D341Med (cell line): ENCODE measurements around the gene ERBB4.

Experiments used
- DNase-seq: peaks from one replicate; pipeline ENCODE4 v3.0.0; 2012; ENCODE audit warnings: low spot score

ERBB4 gene

DNA sequence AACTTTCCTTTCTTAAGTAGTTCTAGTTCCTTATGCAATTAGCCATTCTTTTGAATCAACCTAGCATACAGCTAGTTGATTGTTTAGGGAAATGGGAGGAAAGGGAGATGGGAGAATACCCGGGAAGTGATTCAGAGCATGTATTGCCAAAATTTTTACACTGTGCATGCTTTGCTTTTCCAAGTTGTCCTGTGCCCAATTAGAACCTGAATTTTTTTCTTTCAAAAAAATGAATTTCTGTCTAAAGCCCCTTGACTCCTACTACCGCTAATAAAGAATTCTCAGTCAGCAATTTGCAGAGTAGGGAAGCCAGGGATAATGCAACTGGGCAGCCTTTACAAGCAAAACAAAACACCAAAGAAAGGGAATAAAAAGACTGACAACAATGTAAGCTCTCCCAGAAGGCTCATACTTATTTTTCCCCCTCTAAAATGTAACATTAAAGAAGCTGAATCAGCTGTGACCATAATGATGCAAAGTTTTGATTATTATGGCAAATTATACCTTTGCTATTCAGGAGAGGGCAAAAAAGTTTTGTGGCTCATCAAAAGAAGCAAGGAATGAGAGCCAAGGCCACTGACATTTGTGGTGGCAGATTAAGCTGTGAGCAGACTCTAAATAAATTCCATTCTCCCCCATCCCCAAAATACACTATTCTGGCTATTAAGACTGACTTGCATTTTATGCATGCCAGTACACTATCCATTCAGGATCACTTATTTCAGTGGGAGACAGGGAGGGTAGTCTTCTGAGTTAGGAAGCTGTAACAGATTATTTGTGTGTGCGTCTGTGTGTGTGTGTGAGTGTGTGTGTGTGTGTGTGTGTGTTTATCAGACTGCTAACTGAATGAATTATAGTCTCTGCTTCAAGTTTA is 174.3 kb downstream of the ERBB4 start:
- DNase-seq, result no peak

DNA sequence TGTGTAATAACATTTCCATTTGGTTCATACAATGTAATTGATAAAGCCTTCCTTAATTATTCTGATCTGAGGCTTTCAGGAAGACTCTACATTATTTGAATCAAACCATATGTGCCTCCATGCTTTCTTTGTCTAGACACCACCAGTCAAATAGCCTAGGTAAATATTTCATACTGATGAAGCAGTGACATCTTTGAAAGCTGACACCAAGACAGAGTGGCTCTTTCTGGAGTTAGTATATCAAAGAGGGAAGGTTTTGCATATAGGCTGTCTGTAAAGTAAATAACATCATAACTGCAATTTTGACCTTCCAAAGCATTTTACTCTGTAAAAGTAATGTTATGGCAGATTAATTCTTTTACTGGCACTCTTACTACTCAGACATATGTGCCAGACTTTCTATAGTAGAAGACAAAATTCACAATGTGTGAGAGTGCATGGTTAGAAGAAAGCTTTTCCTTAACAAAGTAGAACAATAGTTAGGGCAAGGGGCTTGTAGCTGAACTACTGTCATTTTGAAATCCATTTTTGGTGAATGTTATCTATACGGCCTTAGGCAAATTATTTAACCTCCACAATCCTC is 177.3 kb downstream of the ERBB4 start:
- DNase-seq, result no peak

DNA sequence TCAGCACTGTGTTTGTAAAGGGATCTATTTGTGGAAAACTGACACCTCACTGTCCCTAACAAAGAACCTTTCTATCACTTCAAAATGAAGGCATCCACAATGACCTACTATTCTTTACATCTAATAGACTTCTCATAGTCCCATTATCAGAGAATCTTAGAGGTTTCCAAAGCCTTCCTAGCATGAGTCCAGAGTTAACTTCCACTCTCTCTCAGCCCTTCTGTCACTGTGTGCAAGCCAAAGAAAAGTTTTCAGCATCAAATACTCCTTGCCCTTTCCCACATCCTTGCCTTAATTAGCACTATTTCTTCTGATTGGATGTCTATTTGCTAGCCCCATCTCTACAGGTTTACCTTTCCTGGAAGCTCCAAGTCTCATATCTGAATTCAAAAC is 178.5 kb downstream of the ERBB4 start:
- DNase-seq, result no peak

DNA sequence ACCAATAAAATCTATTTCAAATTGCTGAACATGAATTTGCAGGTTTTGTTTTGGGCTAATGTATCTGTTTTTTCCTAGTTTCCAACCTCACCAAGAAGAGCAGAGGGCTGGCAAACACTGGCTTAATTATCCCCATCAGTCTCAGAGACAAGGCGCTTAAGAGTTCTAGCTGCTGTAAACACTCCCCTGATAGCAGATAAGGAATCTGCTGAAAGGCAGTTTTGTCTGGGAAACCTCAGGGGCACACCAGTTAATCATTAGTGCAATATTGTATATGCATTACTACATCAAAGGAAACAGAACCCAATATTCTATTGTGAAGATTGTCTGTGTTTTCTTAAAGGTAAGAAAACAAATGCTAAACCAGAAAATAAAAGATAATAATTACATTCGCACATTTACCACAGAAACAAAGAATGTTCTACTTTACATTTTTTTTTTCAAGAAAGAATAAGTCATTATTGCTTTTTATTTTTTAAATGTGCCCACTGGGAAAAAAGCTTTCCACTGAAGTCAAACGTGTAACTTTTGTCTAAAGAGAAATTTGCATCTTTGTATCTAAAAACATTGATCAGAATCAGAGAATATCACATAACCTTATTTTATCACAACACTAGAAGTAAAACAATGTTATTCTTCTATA is 179.1 kb downstream of the ERBB4 start:
- no peak for DNase-seq

DNA sequence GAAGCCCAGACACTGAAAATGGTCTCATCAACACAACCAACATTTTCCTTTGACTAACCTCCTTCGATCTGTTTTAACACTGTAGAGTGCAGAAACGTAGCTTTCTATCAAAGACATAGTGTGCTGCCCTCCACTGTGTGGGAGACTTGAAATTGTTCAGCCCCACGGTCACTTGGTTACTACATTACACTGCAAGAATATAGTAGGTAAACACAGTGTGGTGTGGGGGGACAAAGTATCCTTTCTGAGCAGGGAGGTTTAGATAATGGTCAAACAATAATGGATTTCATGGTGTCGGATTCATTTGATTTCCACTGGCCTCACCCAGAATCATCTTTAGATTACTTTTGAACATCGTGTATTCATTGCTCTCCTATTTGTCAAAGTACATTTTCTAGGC is 181.0 kb downstream of the ERBB4 start:
- no peak for DNase-seq

DNA sequence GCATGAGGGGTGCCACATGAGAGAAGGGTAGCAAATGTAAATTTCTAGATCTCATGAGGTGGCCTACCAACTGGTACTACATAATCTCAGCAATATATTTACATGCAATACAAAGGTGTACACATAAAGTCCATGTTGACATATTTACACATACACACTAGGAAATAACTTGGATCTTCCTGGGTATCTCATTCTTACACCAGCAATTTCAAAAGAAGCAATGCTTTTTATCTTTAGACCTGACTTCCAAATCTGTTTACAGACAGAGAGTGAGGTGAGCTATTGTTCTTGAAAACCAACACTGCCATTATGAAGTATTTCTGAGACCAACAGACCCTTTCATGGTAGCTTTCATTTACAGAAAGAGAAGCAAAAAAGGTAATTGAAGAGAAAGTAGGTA is 184.2 kb downstream of the ERBB4 start:
- DNase-seq, result no peak

DNA sequence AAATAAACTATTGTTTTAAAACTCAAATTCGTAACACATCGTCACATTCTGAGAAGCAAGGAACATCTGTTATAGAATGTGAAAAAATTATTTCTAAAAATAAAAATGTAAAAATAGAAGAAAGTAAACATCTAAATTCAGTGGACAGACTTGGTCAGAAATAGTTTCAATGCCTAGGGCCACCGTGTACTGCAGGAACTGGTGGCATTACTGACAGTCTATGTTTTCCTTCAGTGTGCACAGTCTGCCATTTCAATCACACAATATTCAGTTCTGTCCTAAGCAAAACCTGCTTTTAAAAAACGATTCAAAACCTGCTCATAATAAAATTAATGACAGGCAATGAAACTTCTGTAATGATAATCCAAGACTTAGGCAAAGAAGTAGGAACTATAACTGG is 190.1 kb downstream of the ERBB4 start:
- no peak for DNase-seq

DNA sequence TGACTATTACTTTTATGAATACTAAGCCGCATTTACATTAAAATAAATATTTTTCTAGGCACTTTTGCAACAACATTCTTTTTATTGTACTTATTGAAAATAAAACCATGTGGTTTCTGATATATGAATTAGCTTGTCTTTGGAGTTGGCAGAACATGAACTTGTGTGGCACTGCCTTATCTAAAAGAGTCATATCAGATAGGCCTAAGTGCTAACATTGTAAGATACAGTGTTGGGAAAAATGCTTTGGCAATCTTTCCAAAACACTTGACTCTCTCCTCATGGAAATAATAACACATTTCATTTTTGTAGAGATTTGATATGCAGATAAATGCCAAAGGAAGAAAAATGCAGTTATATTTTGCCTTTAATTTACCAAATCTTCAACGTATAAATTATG is 191.7 kb downstream of the ERBB4 start:
- no peak for DNase-seq

DNA sequence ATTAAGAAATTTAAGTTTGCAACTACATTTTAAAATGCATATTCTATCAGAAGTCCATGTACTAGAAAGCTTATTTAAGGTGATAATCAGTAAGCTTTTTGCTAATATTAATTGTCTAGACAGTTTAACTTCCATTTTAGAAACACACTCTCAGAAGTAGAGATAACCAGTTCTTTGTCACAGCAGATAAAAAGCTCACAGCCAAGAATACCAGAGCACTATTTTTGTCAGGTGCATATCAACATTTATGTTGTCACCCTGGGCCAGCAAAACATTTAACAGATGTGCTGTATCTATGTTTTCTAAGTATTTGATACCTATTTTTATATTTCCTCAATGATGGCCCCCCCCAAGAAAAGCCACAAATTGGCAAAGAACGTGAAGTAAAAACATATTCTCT is 192.6 kb downstream of the ERBB4 start:
- no peak for DNase-seq

DNA sequence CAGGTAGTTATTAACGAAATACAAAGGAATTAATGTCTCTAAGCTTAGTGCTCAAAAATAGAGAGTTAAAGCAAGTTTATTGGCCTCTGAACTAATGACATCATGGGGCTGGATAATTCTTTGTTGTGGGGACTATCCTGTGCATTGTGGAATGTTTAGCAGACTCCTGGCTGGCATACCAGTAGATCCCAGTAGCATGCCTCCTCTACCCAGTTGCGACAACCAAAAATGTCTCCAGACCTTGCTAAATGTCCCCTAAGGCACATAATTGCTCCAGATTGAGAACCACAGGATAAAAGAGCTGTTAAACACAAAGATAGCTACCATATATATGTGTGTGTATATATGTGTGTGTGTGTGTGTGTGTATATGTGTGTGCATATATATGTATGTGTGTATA is 194.5 kb downstream of the ERBB4 start:
- no peak for DNase-seq

DNA sequence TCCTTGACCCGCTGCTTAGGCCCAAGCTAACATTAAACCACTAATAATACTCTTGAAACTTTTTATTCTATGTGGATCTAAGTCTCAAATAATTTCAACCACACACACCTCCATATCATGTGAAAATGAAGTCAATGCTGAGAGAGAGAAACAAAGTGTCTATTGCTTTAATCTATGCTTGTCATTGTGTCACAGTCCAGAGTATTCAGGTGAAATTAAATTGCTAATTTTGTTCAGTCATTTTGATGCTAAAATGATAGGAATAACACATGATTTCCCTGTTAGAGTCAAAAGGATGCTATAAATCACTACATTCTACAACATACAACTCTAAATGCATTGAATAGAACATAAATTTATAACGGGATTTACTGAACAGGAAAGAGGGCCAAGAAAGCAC is 195.4 kb downstream of the ERBB4 start:
- DNase-seq, result no peak

DNA sequence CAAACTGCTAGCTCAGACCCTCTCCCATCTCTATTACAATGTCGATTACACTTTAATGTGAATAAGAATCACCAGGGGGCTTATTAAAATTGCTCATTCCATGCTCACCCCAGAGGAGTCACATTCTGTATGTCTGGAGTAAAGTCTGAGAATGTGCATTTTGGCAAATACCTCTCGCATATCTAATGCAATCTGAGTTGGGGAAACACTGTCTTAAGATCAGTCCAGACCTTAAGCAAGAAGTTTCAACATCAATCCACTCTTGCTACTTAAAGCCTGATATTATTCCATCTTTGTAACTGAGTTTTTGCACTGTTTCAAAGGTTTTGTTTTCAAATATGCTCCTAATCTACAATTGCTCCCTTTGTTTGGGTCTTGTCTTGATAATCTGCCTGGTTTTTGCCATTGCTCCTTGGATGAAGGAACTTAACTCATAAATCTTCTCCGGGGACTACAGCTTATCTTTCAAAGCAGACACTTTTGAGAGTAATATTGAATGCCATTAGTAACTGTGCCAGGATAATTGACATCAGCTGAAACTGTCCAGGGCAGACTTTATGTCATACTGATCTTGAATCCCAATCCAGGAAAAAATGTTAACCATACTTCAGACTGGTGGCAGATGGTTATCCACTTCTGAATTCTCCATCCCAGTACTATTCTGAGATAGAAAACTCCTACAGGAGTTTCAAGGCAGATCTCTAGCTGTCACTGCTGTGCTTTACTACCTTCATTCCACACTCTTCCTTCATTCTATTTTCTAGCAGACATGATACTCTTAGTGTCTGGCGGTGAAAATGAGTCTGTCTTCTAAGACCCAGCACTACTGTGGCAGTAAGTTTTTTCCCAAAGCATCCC is 200.9 kb downstream of the ERBB4 start:
- DNase-seq, result no peak

DNA sequence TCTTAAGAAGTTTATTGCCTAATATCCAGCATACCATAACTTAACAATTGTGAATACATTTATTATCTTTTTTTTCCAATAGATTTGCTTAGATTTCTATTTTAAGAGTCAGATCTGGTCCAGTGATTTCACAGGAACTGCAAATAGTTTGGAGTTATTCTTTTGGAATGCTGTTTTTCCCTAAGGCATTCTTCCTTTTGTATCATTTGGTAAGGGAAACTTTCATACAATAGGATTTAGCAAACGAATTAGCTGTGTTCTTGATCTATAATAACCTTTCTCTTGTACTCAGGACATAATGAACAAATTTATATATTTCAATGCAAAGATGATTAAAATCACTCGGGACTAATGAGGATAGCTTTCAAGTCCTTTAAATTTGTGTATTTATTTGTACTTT is 201.6 kb downstream of the ERBB4 start:
- no peak for DNase-seq

DNA sequence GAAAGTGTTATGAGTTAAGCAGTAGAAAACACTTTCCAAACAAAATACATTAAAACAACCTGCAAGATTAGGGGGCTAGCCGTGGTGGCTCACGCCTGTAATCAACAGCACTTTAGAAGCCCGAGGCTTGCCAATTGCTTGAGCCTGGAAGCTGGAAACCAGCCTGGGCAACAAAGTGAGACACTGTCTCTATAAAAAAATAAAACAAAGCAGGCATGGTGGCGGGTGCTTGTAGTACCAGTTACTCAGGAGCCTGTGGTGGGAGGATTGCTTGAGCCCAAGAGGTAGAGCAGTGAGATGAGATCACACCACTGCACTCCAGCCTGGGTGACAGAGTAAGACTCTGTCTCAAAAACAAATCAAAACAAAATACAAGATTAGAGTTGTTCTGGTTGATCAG is 208.3 kb downstream of the ERBB4 start:
- no peak for DNase-seq

DNA sequence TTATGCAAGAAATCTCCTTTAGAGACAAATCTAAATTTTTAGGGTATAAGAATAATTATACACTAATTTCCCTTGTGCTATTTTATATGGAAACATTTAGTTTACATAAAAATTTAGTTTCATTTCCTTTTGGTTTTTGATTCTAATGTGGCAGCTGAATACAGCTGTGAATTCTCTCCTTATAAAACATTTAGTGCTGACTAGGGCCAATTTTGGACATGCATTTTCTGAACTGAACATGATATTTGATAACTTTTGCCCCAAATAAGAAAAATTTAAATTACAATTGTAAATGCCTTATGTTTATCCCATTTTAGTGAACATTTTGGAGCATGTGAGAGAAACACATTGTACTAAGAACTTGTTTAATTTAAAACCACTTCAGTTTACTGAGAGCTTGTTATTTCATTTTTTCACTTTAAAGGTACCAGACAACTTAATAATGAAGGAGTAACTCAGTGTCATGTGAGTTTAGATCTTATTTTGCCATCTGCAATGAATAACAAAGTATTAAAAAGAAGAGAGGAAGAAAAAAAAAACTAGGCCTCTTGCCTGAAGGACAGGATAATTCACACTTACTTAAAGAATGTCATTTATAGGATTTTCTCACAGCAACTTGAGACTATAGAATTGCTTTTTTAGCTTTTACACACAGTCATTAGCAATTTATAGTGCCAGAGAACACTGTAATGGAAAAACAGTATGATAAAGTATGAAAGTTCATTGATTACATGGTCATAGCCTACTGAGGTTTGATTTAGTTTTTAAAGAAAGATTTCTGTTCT is 209.7 kb downstream of the ERBB4 start:
- no peak for DNase-seq

DNA sequence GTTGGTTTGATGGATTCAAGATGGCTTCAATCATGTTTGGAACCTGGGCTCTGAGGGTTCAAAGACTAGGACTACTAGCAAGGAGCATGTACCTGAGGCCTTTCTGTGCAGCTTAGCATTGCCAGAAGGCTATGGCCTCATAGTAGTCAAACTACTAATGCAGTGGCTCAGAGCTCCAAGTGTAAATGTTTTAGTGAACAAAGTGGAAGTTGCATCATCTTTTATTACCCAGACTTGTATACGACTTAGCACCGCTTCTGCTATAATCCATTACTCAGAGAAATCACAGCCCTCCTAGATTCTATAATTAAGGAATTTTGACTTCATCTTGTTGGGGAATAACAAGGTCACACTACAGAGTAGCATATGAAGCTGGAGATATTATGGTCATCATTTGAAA is 210.5 kb downstream of the ERBB4 start:
- DNase-seq, result no peak

DNA sequence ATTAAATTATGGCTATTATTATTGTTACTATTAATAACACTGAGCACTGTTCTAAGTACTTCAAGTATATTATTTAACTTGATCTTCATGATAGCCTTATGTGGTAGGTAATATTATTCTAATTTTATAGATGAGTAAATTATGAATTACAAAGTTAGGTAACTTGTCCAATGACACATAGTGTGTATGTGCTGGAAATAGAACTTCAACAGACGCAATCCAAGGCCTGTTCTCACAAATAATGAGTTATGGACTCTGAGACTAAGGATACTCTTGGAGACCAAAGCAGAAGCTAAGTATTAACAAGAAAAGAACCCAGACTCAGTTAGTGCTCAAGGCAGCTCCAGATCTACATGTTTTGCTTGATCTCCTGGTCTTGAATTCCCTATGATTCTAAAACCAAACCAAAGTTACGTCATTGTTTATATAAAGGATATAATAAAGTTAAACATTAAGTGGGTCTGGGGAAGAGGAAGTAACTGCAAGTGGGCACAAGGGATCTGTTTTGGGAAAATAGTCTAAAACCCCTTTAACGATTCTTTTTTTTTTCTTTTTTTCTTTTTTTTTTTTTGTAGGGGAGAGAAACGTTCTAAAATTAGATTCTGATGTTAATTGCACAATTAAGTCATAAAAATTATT is 211.3 kb downstream of the ERBB4 start:
- no peak for DNase-seq

DNA sequence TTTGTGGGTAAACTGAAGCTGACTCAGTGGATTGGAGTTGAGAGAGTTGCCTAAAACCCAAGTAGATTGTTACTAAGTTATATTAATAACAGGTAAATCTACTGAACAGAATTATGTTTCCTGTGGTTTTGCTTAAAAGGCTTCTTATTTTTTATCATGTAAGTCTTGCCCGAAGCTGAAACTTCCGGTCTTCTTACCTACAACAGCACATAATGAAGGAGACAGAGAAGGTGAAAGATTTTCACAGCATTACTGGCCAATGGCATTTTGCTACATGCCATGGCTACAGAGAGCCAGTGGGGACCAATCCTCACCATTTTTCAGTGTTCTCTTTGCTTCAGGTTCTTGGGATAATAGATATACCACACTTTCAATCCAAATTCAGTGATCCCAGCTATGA is 220.0 kb downstream of the ERBB4 start:
- DNase-seq, result no peak

DNA sequence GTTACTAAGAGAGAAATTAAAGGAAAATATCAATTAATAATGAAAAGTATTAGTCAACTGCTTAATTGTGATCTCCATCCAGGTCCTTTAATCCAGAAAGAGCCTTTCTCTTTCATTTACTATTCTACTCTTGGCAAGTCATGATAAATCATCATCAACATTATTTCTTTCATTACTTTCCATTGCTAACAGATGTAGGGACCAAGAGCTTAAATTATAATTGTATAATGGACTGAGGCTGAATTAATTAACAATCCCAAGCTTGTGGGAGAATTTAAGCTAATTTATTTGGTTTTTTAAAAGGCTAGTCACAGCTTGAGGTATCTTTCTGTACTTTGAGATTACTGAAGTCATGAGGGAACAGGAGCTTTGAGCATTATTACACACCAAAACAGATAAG is 223.9 kb downstream of the ERBB4 start:
- DNase-seq, result no peak

DNA sequence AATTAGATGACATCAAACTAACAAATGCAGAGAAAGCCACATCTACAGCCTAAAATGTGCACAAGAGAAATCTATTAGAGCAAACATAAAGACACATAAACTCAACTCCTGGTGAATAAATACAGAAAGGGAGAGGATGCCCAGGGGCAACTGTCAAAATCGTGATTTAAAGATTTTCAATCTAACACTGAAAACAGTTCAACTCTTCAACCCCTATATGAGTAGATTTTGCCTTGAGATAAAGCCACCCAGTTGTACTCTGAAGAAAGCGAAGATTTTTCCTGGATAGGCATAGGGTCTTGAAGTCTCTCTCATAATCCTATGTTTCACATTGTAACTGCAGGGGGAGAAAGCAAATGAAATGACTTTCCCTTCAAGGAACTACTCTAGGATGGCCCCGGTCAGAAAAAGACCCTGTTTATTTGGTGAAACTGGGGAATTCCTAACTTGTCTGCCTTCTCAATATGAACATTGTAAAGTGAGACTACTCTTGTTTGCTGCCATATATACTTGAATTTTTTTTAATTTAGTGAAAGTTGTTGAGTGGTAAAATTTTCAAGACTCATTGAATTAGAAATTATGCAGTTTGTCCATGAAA is 226.7 kb downstream of the ERBB4 start:
- DNase-seq, result no peak

DNA sequence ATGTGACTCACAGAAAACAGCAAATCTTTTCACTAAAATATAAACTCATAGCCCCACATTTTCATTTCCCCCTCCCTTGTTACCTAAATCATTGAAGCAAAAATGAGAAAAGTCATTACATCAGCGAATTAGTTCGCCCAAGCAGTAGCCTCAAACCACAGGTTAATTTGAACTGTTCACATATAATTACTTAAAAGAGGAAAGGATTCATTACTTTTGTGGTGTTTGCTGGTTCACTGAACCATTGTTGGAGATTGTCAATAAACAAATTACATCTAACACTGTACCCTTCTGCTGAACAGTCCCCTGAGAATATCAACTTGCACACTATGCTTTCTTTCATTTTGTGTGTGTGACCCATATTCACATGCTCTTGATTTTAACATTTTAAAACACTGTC is 238.7 kb downstream of the ERBB4 start:
- no peak for DNase-seq
